IMR-90 (cell line): ENCODE data around the gene KLHL3. TPM values are rescaled to one million over a fixed set of nuclear protein-coding genes. Genes with fewer than 3 reads are reported as not detected.

ENCODE experiments used
- ATAC-seq: fragments of 200-7000 bp; cut with Tn5 transposase; 2 replicates; pipeline ENCODE4 v1.9.1; 2020; ENCODE audit warnings: low read depth, mild to moderate bottlenecking, moderate library complexity
- BruUV-seq: library from RNA; stranded (reverse); fragments of 400-500 nt; replicated peaks from 2 replicates; lab custom pipeline; 2021; lab: Mats Ljungman, UMichigan
- CTCF ChIA-PET: fragments of 300-600 bp; formaldehyde crosslinking; extraction: SDS; loops from one replicate; lab custom pipeline; 2021; ENCODE audit warnings: antibody characterized with exemption; lab: Yijun Ruan, JAX
- POLR2A ChIA-PET: fragments of 300-600 bp; sonication (Branson Sonifier 250); formaldehyde crosslinking; loops from one replicate; lab custom pipeline; 2022; ENCODE audit warnings: antibody characterized with exemption; ENCODE audit not compliant: unreplicated experiment; lab: Charles Lee
- DNase-seq: peaks from one replicate; pipeline ENCODE4 v3.0.0; 2013
- H2AFZ ChIP-seq: replicated peaks from 2 replicates; pipeline ENCODE3; 2013; ENCODE audit warnings: low read length, mild to moderate bottlenecking; ENCODE audit not compliant: poor library complexity
- H2AK5ac ChIP-seq: 2 replicates; pipeline ENCODE4 v1.6.1; 2013; ENCODE audit warnings: low read depth, low read length, inconsistent platforms
- H2AK9ac ChIP-seq: replicated peaks from 2 replicates; pipeline ENCODE3; 2013; ENCODE audit warnings: mild to moderate bottlenecking, low read depth, low read length, moderate library complexity; ENCODE audit not compliant: poor library complexity
- H2BK120ac ChIP-seq: 2 replicates; pipeline ENCODE4 v1.6.1; 2013; ENCODE audit warnings: low read depth, low read length, inconsistent platforms
- H2BK15ac ChIP-seq: 3 replicates; pipeline ENCODE4 v1.6.1; 2013; ENCODE audit warnings: low read depth, low read length, inconsistent platforms
- H2BK20ac ChIP-seq: 2 replicates; pipeline ENCODE4 v1.6.1; 2013; ENCODE audit warnings: low read depth, mild to moderate bottlenecking, inconsistent platforms, low read length, moderate library complexity
- H2BK5ac ChIP-seq: 2 replicates; pipeline ENCODE4 v1.6.1; 2013; ENCODE audit warnings: mild to moderate bottlenecking, low read depth, low read length, inconsistent platforms; ENCODE audit not compliant: poor library complexity, severe bottlenecking
- H3K14ac ChIP-seq: replicated peaks from 2 replicates; pipeline ENCODE4 v1.6.1; 2013; ENCODE audit warnings: low read depth, low read length, inconsistent platforms
- H3K18ac ChIP-seq: 2 replicates; pipeline ENCODE4 v1.6.1; 2013; ENCODE audit warnings: low read depth, low read length, control low read depth
- H3K23ac ChIP-seq: 2 replicates; pipeline ENCODE4 v1.6.1; 2013; ENCODE audit warnings: low read depth, low read length, inconsistent platforms
- H3K27ac ChIP-seq: 2 replicates; pipeline ENCODE4 v1.5.1; 2013; ENCODE audit warnings: mild to moderate bottlenecking, control low read depth, low read length; ENCODE audit not compliant: insufficient read depth
- H3K27me3 ChIP-seq: 2 replicates; pipeline ENCODE4 v1.6.1; 2013; ENCODE audit warnings: low read length; ENCODE audit not compliant: control insufficient read depth, insufficient read depth
- H3K36me3 ChIP-seq: 2 replicates; pipeline ENCODE4 v1.6.1; 2013; ENCODE audit warnings: low read length, mixed read lengths; ENCODE audit not compliant: control insufficient read depth, insufficient read depth
- H3K4ac ChIP-seq: 2 replicates; pipeline ENCODE4 v1.6.1; 2013; ENCODE audit warnings: low read depth, low read length, inconsistent platforms
- H3K4me1 ChIP-seq: 2 replicates; pipeline ENCODE4 v1.6.1; 2013; ENCODE audit warnings: low read length, mixed read lengths; ENCODE audit not compliant: control insufficient read depth, insufficient read depth
- H3K4me2 ChIP-seq: 2 replicates; pipeline ENCODE4 v1.6.1; 2013; ENCODE audit warnings: low read depth, mild to moderate bottlenecking, control low read depth, low read length, moderate library complexity
- H3K4me3 ChIP-seq: 2 replicates; pipeline ENCODE4 v1.5.1; 2013; ENCODE audit warnings: low read depth, mild to moderate bottlenecking, control low read depth, low read length, moderate library complexity; ENCODE audit not compliant: insufficient read depth
- H3K56ac ChIP-seq: 2 replicates; pipeline ENCODE4 v1.6.1; 2013; ENCODE audit warnings: low read length, inconsistent platforms; ENCODE audit not compliant: insufficient read depth; ENCODE audit errors: extremely low read depth
- H3K79me1 ChIP-seq, 2 experiments: 2 replicates each; pipeline ENCODE4 v1.6.1; 2013; ENCODE audit warnings: low read length in 2 of 2, inconsistent platforms in 1 of 2, low read depth in 1 of 2
- H3K9ac ChIP-seq: 2 replicates; pipeline ENCODE4 v1.6.1; 2013; ENCODE audit warnings: low read depth, low read length, control low read depth
- H3K9me1 ChIP-seq: 2 replicates; pipeline ENCODE4 v1.6.1; 2013; ENCODE audit warnings: low read length, inconsistent platforms; ENCODE audit not compliant: insufficient read depth
- H3K9me3 ChIP-seq: 2 replicates; pipeline ENCODE4 v1.6.1; 2013; ENCODE audit warnings: low read length; ENCODE audit not compliant: control insufficient read depth, insufficient read depth
- H4K20me1 ChIP-seq: 2 replicates; pipeline ENCODE4 v1.6.1; 2013; ENCODE audit warnings: low read length, inconsistent platforms; ENCODE audit not compliant: insufficient read depth
- H4K5ac ChIP-seq: 2 replicates; pipeline ENCODE4 v1.6.1; 2013; ENCODE audit warnings: mild to moderate bottlenecking, low read depth, low read length, control low read depth
- H4K8ac ChIP-seq, 2 experiments: 2 replicates each; pipeline ENCODE4 v1.6.1; 2013; ENCODE audit warnings: low read depth in 2 of 2, low read length in 2 of 2, control low read depth in 1 of 2, inconsistent platforms in 1 of 2
- H4K91ac ChIP-seq: 2 replicates; pipeline ENCODE4 v1.6.1; 2013; ENCODE audit warnings: low read depth, low read length, inconsistent platforms; ENCODE audit not compliant: insufficient read depth
- CEBPB ChIP-seq: IDR thresholded peaks from 2 replicates; pipeline ENCODE4 v1.6.1; 2012; ENCODE audit warnings: low read depth, low read length, improper control_type of control experiment
- CHD1 ChIP-seq: IDR thresholded peaks from 2 replicates; pipeline ENCODE4 v1.6.1; 2012; ENCODE audit warnings: low read depth, low read length, improper control_type of control experiment
- CTCF ChIP-seq: conservative IDR thresholded peaks from 2 replicates; pipeline ENCODE4 v1.5.1; 2012; ENCODE audit warnings: mild to moderate bottlenecking, low read depth, low read length, improper control_type of control experiment
- ELK1 ChIP-seq: fragments of 150-350 bp; IDR thresholded peaks from 2 replicates; pipeline ENCODE4 v1.6.1; 2016; ENCODE audit warnings: low read depth, mild to moderate bottlenecking, low read length, moderate library complexity, borderline replicate concordance
- MXI1 ChIP-seq: IDR thresholded peaks from 2 replicates; pipeline ENCODE4 v1.6.1; 2012; ENCODE audit warnings: low read depth, mild to moderate bottlenecking, low read length, moderate library complexity, borderline replicate concordance
- RAD21 ChIP-seq: IDR thresholded peaks from 2 replicates; pipeline ENCODE4 v1.6.1; 2012; ENCODE audit warnings: low read length, improper control_type of control experiment
- RCOR1 ChIP-seq: IDR thresholded peaks from 2 replicates; pipeline ENCODE4 v1.6.1; 2012; ENCODE audit warnings: mild to moderate bottlenecking, low read length, improper control_type of control experiment; ENCODE audit not compliant: insufficient replicate concordance
- SMC3 ChIP-seq: fragments of 150-350 bp; IDR thresholded peaks from 2 replicates; pipeline ENCODE4 v1.6.1; 2016; ENCODE audit warnings: low read depth, mild to moderate bottlenecking, antibody characterized with exemption, low read length, moderate library complexity
- WGBS, 2 experiments: methylation state at CpG; one replicate each; pipeline versions ENCODE4 v1.1.5 to v1.1.7; 2013; ENCODE audit warnings: missing lambda C conversion rate in 2 of 2; ENCODE audit not compliant: insufficient read length in 1 of 2; ENCODE audit errors: extremely low coverage in 2 of 2; 5-methylcytosine and 5-hydroxymethylcytosine counted together
- dilution Hi-C: fragments of 300-500 bp; cut with HindIII; formaldehyde crosslinking; loops from one replicate; pipeline ENCODE4 v1.14.3; 2018; ENCODE audit warnings: low sequenced_read_pairs; ENCODE audit not compliant: unreplicated experiment
- in situ Hi-C: fragments of 300-500 bp; cut with MboI; formaldehyde crosslinking; loops from 3 replicates; pipeline ENCODE4 v1.14.3; 2019; ENCODE audit warnings: low sequenced_read_pairs, inconsistent platforms, mixed read lengths
- intact Hi-C: fragments of 100-400 bp; cut with micrococcal nuclease; formaldehyde crosslinking; loops from 2 replicates; pipeline ENCODE4 v1.10.0; 2022
- polyA plus RNA-seq, 3 experiments: library from polyadenylated mRNA; depleted of rRNA; stranded (reverse); fragments of >200 nt; gene quantifications; 2 replicates each; pipeline ENCODE4 v1.2.3, GENCODE V29; 2012; ENCODE audit warnings: low replicate concordance in 1 of 3
- total RNA-seq: library from RNA; depleted of rRNA; stranded (reverse); fragments of >200 nt; gene quantifications from 2 replicates; pipeline ENCODE4 v1.2.3, GENCODE V29; 2012

KLHL3 gene
- total and polyA plus RNA-seq, 2 of the 4 experiments (the other 2 are of a cell fraction), result 2.3 to 4.1 TPM

GRCh38 chr5:137754188-137754960 lies 18.5 kb upstream of the KLHL3 start, which contains the start of gene HNRNPA0 (continued):
- no peak for TF ChIP-seq RAD21
- TF ChIP-seq CHD1, result no peak; the same call in 1 of the 2 replicates
- TF ChIP-seq RCOR1, result no peak

DNA sequence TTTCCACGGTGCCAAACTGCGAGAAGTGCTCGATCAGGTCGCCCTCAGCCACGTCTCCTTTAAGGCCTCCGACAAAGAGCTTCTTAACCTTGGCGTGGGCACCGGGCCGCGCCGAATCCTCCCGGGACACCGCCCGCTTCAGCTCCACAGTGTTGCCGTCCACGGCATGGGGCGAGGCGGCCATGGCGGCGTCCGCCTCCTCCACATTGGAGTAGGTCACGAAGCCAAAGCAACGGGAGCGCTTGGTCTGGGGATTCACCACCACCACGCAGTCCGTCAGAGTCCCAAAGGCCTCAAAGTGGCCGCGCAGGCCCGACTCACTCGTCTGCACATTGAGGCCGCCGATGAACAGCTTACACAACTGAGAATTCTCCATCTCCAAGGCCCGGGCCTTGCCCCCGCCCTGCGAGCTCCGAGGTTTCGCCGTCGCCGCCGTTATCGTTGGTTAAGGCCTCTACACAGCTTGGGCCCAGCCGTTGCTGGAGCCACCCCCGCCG lies 17.9 kb upstream of the KLHL3 start:
- Histone ChIP-seq H3K14ac (peak overlapping the region; percentile 83), H3K9me1 (no peaks in the 10 kb centered on the region), H3K9ac (peak overlapping the region; percentile 98), H3K4ac (peak overlapping the region; percentile 81), H3K9me3 (no peaks in the 10 kb centered on the region), H3K18ac (peak overlapping the region; percentile 29), H3K4me3 (peak overlapping the region; percentile 61), H3K4me2 (peak overlapping the region; percentile 51), H3K23ac (peak overlapping the region; percentile 88), H2AFZ (peak overlapping the region; percentile 95), H2BK120ac (no peak overlapping the region), H3K27ac (peak overlapping the region; percentile 92), H3K4me1 (no peaks in the 10 kb centered on the region; the same call in 1 of the 2 replicates), H2BK20ac (no peak overlapping the region), H4K91ac (peak overlapping the region; percentile 78; the same call in 1 of the 2 replicates), H3K79me1 (peaks cover 10% of the 10 kb centered on the region in 2 experiments), H2BK5ac (peak overlapping the region; percentile 77), H2AK5ac (peak overlapping the region; percentile 68), H3K36me3 (no peaks in the 10 kb centered on the region; the same call in 1 of the 2 replicates), H2AK9ac (peak overlapping the region; percentile 94), H3K27me3 (no peaks in the 10 kb centered on the region), H4K5ac (peak overlapping the region; percentile 39), H4K8ac (peak overlapping the region; percentile 66 to 91), H3K56ac (peak overlapping the region; percentile 40), H4K20me1 (peaks cover 44% of the 10 kb centered on the region), H2BK15ac (no peak overlapping the region)
- intact Hi-C loops, result loop anchor here (2.0 kb wide), 1 partner anchor 279 kb away; the partner anchor contains the start of gene FAM13B
- 0% methylated on average over 10 of the region's 45 CpGs; no CpG with 5 or more reads in 1 of the 2 experiments for WGBS, 2 experiments
- ChIA-PET CTCF (no interaction called here), POLR2A (no interaction called here)
- dilution Hi-C loops, result no loop called here
- DNase-seq (no peak), ATAC-seq (peak; percentile 7)
- in situ Hi-C loops, result loop anchor here (10.0 kb wide), 1 partner anchor 281 kb away; the partner anchor contains the start of gene FAM13B
- TSS peak; percentile 86 for BruUV-seq
- TF ChIP-seq CTCF, result no peak
- TF ChIP-seq MXI1, result 0 out of 2 replicates have a peak, but pooled peaks have one; percentile 6
- TF ChIP-seq CEBPB, result no peak
- no peak for TF ChIP-seq ELK1
- TF ChIP-seq SMC3, result no peak
- no peak for TF ChIP-seq RAD21
- TF ChIP-seq RCOR1, result no peak
